Measurements from ENCODE around the gene GTF2H1.

GRCh38 chr11:18361154-18361553 is 38.8 kb downstream of the GTF2H1 start:
- TF ChIP-seq CTCF (IDR thresholded peaks at IDR 0.05; ENCODE audit: insufficient read depth, low read depth, low read length) (no peak), EZH2 (IDR thresholded peaks at IDR 0.05; ENCODE audit: insufficient read depth, low read length) (no peak)

All from astrocyte (in vitro differentiated cells and primary cell).